Hematopoietic multipotent progenitor cell treated with erythropoietin and hydrocortisone succinate and interleukin-3 and kit ligand, for 15 days (in vitro differentiated cells): Measurements from ENCODE around the gene ADPGK.
"Not testable (repeated sequence)": the region's sequence is repeated elsewhere in the genome, so short reads cannot be mapped to it uniquely, and the experiment has no call there.

Experiments used
- DNase-seq: peaks from one replicate; pipeline ENCODE4 v3.0.0-alpha.2; 2015; ENCODE audit warnings: low spot score

Gene ADPGK

GRCh38 chr15:72751751-72752455, 31.7 kb downstream of the ADPGK start:
- DNase-seq: no peak

GRCh38 chr15:72749700-72750099, 33.9 kb downstream of the ADPGK start:
- no peak for DNase-seq

- no peak for DNase-seq
Observed at GRCh38 chr15:72740219-72740618, 43.3 kb downstream of the ADPGK start.

- DNase-seq: no peak
Observed at GRCh38 chr15:72737723-72738122, 45.8 kb downstream of the ADPGK start.

GRCh38 chr15:72737061-72737460, 46.5 kb downstream of the ADPGK start:
- DNase-seq: no peak

- DNase-seq: no peak
Observed at GRCh38 chr15:72735111-72735510, 48.4 kb downstream of the ADPGK start.

GRCh38 chr15:72733941-72734738, 49.4 kb downstream of the ADPGK start:
- DNase-seq: no peak

GRCh38 chr15:72732516-72732915, 51.0 kb downstream of the ADPGK start:
- DNase-seq: no peak

GRCh38 chr15:72732086-72732485, 51.5 kb downstream of the ADPGK start:
- no peak for DNase-seq

- DNase-seq: no peak
Observed at GRCh38 chr15:72728821-72729220, 54.7 kb downstream of the ADPGK start.

- DNase-seq: not testable (repeated sequence)
Observed at GRCh38 chr15:72728249-72728648, 55.3 kb downstream of the ADPGK start.

- no peak for DNase-seq
Observed at GRCh38 chr15:72727154-72727553, 56.4 kb downstream of the ADPGK start.

- not testable (repeated sequence) for DNase-seq
Observed at GRCh38 chr15:72725851-72726250, 57.7 kb downstream of the ADPGK start.

- DNase-seq: no peak
Observed at GRCh38 chr15:72725446-72725845, 58.1 kb downstream of the ADPGK start.

- no peak for DNase-seq
Observed at GRCh38 chr15:72724028-72724427, 59.5 kb downstream of the ADPGK start.

- peak; percentile 65 for DNase-seq
Observed at GRCh38 chr15:72722071-72722696, 61.4 kb downstream of the ADPGK start.

- not testable (repeated sequence) for DNase-seq
Observed at GRCh38 chr15:72708551-72709303, 74.8 kb downstream of the ADPGK start.

GRCh38 chr15:72706266-72706665, 77.3 kb downstream of the ADPGK start:
- no peak for DNase-seq
